Neural progenitor cell (in vitro differentiated cells): ENCODE results near the gene REPS1.

Source experiments
- CTCF ChIP-seq: fragments of 200-600 bp; sonication (generic); IDR thresholded peaks from 2 replicates; pipeline ENCODE4 v1.5.1; 2017; ENCODE audit warnings: antibody characterized with exemption, mild to moderate bottlenecking
- EZH2 ChIP-seq: fragments of 200-600 bp; sonication (generic); IDR thresholded peaks from 2 replicates; pipeline ENCODE4 v1.6.1; 2017; ENCODE audit warnings: antibody characterized with exemption, mild to moderate bottlenecking, moderate library complexity

GRCh38 chr6:138909975-138910374 lies 78.1 kb downstream of the REPS1 start:
- TF ChIP-seq CTCF (no peak), EZH2 (no peak)
